Uterus (tissue), 4 donors: ENCODE results near the gene MOCOS. TPM values are rescaled to one million over a fixed set of nuclear protein-coding genes. Genes with fewer than 3 reads are reported as not detected.

Experiments
- DNase-seq, 2 donors: peaks; one replicate each; pipeline ENCODE4 v3.0.0-alpha.2; 2019 to 2020
- H3K27ac ChIP-seq, 2 donors: fragments of 200-600 bp; sonication (generic); 1 replicate in 1 of 2; 2 replicates in 1 of 2; pipeline ENCODE4 v1.5.1; 2016 to 2018
- H3K27me3 ChIP-seq, 2 donors: fragments of 200-600 bp; sonication (generic); one replicate each; pipeline ENCODE4 v1.5.1; 2018 to 2019; ENCODE audit warnings: control low read depth in 1 of 2
- H3K36me3 ChIP-seq, 2 donors: fragments of 200-600 bp; sonication (generic); one replicate each; pipeline ENCODE4 v1.5.1; 2019; ENCODE audit warnings: control low read depth in 1 of 2
- H3K4me1 ChIP-seq, 2 donors: fragments of 200-600 bp; sonication (generic); one replicate each; pipeline ENCODE4 v1.5.1; 2018 to 2019; ENCODE audit warnings: control low read depth in 1 of 2
- H3K4me3 ChIP-seq, 2 donors: fragments of 200-600 bp; sonication (generic); 1 replicate in 1 of 2; 2 replicates in 1 of 2; pipeline ENCODE4 v1.5.1; 2018 to 2019; ENCODE audit warnings: mild to moderate bottlenecking in 1 of 2
- H3K9me3 ChIP-seq, 2 donors: fragments of 200-600 bp; sonication (generic); one replicate each; pipeline ENCODE4 v1.5.1; 2019; ENCODE audit warnings: control low read depth in 1 of 2
- POLR2A ChIP-seq, 2 donors: fragments of 450-650 bp; IDR thresholded peaks; one replicate each; pipeline ENCODE4 v1.6.1; 2016; ENCODE audit warnings: antibody characterized with exemption in 2 of 2, mild to moderate bottlenecking in 1 of 2, moderate library complexity in 1 of 2
- intact Hi-C: fragments of 100-400 bp; cut with DNase I; formaldehyde crosslinking; loops from one replicate; pipeline ENCODE4 v1.15.1; 2023; ENCODE audit warnings: low total_unique reads
- total RNA-seq, 4 donors: library from RNA; depleted of rRNA in 3 of 4; stranded (reverse); fragments of >200 nt in 3 of 4; gene quantifications; one replicate each; pipeline versions ENCODE4 v1.1.0 to v1.2.4, GENCODE V29; 2014 to 2023
- TF ChIP-seq, protein P1 (sequence below), 4 experiments: fragments of 200-600 bp in 2 of 4; fragments of 450-650 bp in 2 of 4; sonication (generic) in 2 of 4; IDR thresholded peaks; one replicate each; pipeline ENCODE4 v1.5.1; 2016 to 2019; ENCODE audit warnings: antibody characterized with exemption in 4 of 4, mild to moderate bottlenecking in 2 of 4, moderate library complexity in 1 of 4
- donor health status: DM: yes; HTN: yes; CAD: no.

Gene MOCOS
- total RNA-seq, 4 donors from 2014 or later = under 0.01 to 1.7 (median 1.4) TPM; not detected in 1

DNA sequence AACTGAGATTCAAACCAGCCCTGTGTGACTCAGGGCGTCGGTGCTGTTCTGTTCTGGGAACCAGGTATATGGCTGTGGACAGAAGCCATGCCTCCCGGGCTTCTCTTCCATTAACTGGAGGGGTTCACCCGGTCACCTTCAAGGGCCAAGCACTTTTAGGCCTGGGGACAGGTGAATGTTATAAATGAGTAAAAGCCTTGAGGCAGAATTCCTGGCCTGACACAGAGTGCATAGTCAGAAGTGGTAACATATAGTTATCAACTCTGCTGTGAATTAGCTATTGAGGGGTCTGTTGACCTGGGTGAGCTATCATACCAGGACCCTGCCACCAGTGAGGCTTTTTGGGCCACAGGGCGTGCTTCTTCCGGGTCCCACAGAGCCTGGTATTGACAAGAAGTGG lies 112.9 kb downstream of the MOCOS start:
- H3K36me3 ChIP-seq = no peaks in the 10 kb centered on the region
- H3K27ac ChIP-seq = no peak overlapping the region
- intact Hi-C loops = no loop called here
- H3K9me3 ChIP-seq = no peaks in the 10 kb centered on the region
- no peak for DNase-seq
- H3K4me1 ChIP-seq = peaks cover 0 to 17% of the 10 kb centered on the region in 2 donors
- TF ChIP-seq POLR2A (IDR thresholded peaks at IDR 0.05) = no peak
- TF ChIP-seq, protein P1, sequence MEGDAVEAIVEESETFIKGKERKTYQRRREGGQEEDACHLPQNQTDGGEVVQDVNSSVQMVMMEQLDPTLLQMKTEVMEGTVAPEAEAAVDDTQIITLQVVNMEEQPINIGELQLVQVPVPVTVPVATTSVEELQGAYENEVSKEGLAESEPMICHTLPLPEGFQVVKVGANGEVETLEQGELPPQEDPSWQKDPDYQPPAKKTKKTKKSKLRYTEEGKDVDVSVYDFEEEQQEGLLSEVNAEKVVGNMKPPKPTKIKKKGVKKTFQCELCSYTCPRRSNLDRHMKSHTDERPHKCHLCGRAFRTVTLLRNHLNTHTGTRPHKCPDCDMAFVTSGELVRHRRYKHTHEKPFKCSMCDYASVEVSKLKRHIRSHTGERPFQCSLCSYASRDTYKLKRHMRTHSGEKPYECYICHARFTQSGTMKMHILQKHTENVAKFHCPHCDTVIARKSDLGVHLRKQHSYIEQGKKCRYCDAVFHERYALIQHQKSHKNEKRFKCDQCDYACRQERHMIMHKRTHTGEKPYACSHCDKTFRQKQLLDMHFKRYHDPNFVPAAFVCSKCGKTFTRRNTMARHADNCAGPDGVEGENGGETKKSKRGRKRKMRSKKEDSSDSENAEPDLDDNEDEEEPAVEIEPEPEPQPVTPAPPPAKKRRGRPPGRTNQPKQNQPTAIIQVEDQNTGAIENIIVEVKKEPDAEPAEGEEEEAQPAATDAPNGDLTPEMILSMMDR (IDR thresholded peaks at IDR 0.05) = no peak
- no peak overlapping the region for H3K4me3 ChIP-seq
- no peaks in the 10 kb centered on the region for H3K27me3 ChIP-seq

DNA sequence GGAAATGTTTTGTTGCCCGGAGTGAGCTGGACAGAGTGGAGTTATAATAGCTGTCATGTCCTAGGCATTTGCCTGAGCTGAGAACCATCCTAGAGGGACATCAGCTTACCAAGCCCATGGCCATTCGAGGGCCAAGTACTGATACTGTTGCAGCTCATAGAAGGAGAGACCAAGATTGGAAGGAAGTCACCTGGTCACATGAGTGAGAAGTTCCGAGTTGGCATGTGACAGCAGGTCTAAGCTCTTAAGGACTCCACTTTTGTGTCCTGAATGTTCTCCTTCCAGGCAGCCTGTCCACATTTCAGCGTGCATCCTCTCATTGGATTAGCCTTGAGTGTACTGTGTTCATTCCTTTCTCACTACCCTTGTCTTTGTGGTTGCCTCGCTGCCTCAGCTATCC lies 114.6 kb downstream of the MOCOS start:
- peaks cover 0 to 12% of the 10 kb centered on the region in 2 donors for H3K4me1 ChIP-seq
- H3K27ac ChIP-seq = no peak overlapping the region
- no peaks in the 10 kb centered on the region for H3K36me3 ChIP-seq
- H3K9me3 ChIP-seq = no peaks in the 10 kb centered on the region
- H3K27me3 ChIP-seq = no peaks in the 10 kb centered on the region
- no peak overlapping the region for H3K4me3 ChIP-seq
- intact Hi-C loops = no loop called here
- no peak for TF ChIP-seq POLR2A (IDR thresholded peaks at IDR 0.05)
- TF ChIP-seq, protein P1 (IDR thresholded peaks at IDR 0.05) = no peak
- DNase-seq = no peak

DNA sequence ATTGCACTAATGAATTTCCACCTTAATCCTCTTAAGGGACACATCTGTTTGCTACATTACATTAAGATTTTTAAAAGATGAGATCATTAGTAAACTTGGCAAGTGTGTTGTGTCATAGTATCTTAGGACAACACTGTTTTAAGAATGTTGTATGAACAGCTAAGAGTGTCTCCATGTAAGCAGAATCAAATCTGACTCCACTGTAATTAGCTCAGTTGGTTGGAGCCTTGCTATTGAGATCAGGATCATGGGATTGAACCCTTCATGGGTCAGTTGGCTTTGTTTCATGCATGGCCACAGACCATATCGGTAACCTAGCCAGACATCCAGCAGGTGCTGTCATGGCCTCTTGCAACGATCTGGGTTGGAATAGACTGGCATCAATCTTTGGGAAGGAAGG lies 115.4 kb downstream of the MOCOS start:
- Histone ChIP-seq H3K27me3 (no peaks in the 10 kb centered on the region), H3K36me3 (no peaks in the 10 kb centered on the region), H3K4me3 (no peak overlapping the region), H3K27ac (no peak overlapping the region), H3K4me1 (peaks cover 0 to 11% of the 10 kb centered on the region in 2 donors), H3K9me3 (no peaks in the 10 kb centered on the region)
- TF ChIP-seq POLR2A (IDR thresholded peaks at IDR 0.05) = no peak
- TF ChIP-seq, protein P1 (IDR thresholded peaks at IDR 0.05) = no peak
- no peak for DNase-seq
- intact Hi-C loops = no loop called here

GRCh38 chr18:36303211-36303844 lies 116.0 kb downstream of the MOCOS start:
- no peak for DNase-seq
- no peaks in the 10 kb centered on the region for H3K36me3 ChIP-seq
- no peaks in the 10 kb centered on the region for H3K9me3 ChIP-seq
- H3K4me3 ChIP-seq = no peak overlapping the region
- H3K4me1 ChIP-seq = peaks cover 0 to 5% of the 10 kb centered on the region in 2 donors
- no peak for TF ChIP-seq POLR2A (IDR thresholded peaks at IDR 0.05)
- TF ChIP-seq, protein P1 (IDR thresholded peaks at IDR 0.05) = no peak
- no peaks in the 10 kb centered on the region for H3K27me3 ChIP-seq
- no peak overlapping the region for H3K27ac ChIP-seq
- intact Hi-C loops = no loop called here

GRCh38 chr18:36304723-36305122 lies 117.4 kb downstream of the MOCOS start:
- Histone ChIP-seq H3K4me1 (no peaks in the 10 kb centered on the region), H3K9me3 (no peaks in the 10 kb centered on the region), H3K36me3 (no peaks in the 10 kb centered on the region), H3K4me3 (no peak overlapping the region), H3K27ac (no peak overlapping the region), H3K27me3 (no peaks in the 10 kb centered on the region)
- DNase-seq = no peak
- intact Hi-C loops = no loop called here
- TF ChIP-seq POLR2A (IDR thresholded peaks at IDR 0.05) = no peak
- TF ChIP-seq, protein P1 (IDR thresholded peaks at IDR 0.05) = no peak
